ENCODE measurements around the gene IL6.
A peak's percentile ranks its signal among the peaks of the same experiment; 100 is the strongest.
"Not testable (repeated sequence)": the region's sequence is repeated elsewhere in the genome, so short reads cannot be mapped to it uniquely, and the experiment has no call there.

The IL6 gene

GRCh38 chr7:22704722-22705121 is 22.3 kb upstream of the IL6 start:
- DNase-seq: not testable (repeated sequence)

GRCh38 chr7:22705874-22706273 is 21.1 kb upstream of the IL6 start:
- not testable (repeated sequence) for DNase-seq

- DNase-seq: not testable (repeated sequence)
Observed at GRCh38 chr7:22707026-22707691, 19.8 kb upstream of the IL6 start.

GRCh38 chr7:22708214-22708613 is 18.8 kb upstream of the IL6 start:
- not testable (repeated sequence) for DNase-seq

GRCh38 chr7:22708677-22709061 is 18.3 kb upstream of the IL6 start:
- DNase-seq: not testable (repeated sequence)

GRCh38 chr7:22709062-22709829 is 17.8 kb upstream of the IL6 start:
- DNase-seq: not testable (repeated sequence)

GRCh38 chr7:22709857-22710256 is 17.1 kb upstream of the IL6 start:
- no peak for DNase-seq

- DNase-seq: no peak
Observed at GRCh38 chr7:22712999-22713398, 14.0 kb upstream of the IL6 start.

GRCh38 chr7:22713463-22713862 is 13.5 kb upstream of the IL6 start:
- no peak for DNase-seq

GRCh38 chr7:22715969-22716368 is 11.0 kb upstream of the IL6 start:
- DNase-seq: no peak

GRCh38 chr7:22717760-22718159 is 9.2 kb upstream of the IL6 start:
- no peak for DNase-seq

- no peak for DNase-seq
Observed at GRCh38 chr7:22718200-22718711, 8.7 kb upstream of the IL6 start.

- DNase-seq: no peak
Observed at GRCh38 chr7:22718911-22719420, 8.0 kb upstream of the IL6 start.

GRCh38 chr7:22720791-22721786 is 5.9 kb upstream of the IL6 start:
- DNase-seq: no peak

- no peak for DNase-seq
Observed at GRCh38 chr7:22722536-22723180, 4.3 kb upstream of the IL6 start.

- DNase-seq: no peak
Observed at GRCh38 chr7:22723181-22723601, 3.8 kb upstream of the IL6 start.

GRCh38 chr7:22723637-22724036 is 3.4 kb upstream of the IL6 start:
- DNase-seq: no peak

GRCh38 chr7:22724861-22725260 is 2.1 kb upstream of the IL6 start:
- no peak for DNase-seq

- DNase-seq: no peak
Observed at GRCh38 chr7:22725585-22725984, 1.4 kb upstream of the IL6 start.

- peak; percentile 70 for DNase-seq
Observed at GRCh38 chr7:22726345-22726906, 574 bp upstream of the IL6 start.

- DNase-seq: no peak
Observed at GRCh38 chr7:22727714-22728035, 675 bp downstream of the IL6 start.

- DNase-seq: no peak
Observed at GRCh38 chr7:22728401-22729029, 1.5 kb downstream of the IL6 start.

All from activated CD8-positive, alpha-beta memory T cell treated with anti-CD3 and anti-CD28 coated beads, Interleukin-2, amount 50 U/mL, for 48 hours (primary cell).